GM18861 (cell line): ENCODE data around the gene TMEM39B.
"Not testable (repeated sequence)": the region's sequence is repeated elsewhere in the genome, so short reads cannot be mapped to it uniquely, and the experiment has no call there.

Experiments used
- ATAC-seq: cut with Tn5 transposase; IDR thresholded peaks from one replicate; pipeline ENCODE4 v1.9.1; 2021; ENCODE audit not compliant: unreplicated experiment

TMEM39B gene

GRCh38 chr1:32068957-32069588, 3.7 kb upstream of the TMEM39B start:
- ATAC-seq = no peak

GRCh38 chr1:32071758-32072621, 749 bp upstream of the TMEM39B start:
- ATAC-seq = no peak

GRCh38 chr1:32073299-32074229, 825 bp downstream of the TMEM39B start:
- ATAC-seq = no peak

GRCh38 chr1:32074841-32075240, 2.1 kb downstream of the TMEM39B start:
- ATAC-seq = no peak

- no peak for ATAC-seq
These were observed 4.7 kb downstream of the TMEM39B start for GRCh38 chr1:32077451-32077850.

GRCh38 chr1:32082022-32082421, 9.3 kb downstream of the TMEM39B start:
- ATAC-seq = no peak

- not testable (repeated sequence) for ATAC-seq
These were observed 13.6 kb downstream of the TMEM39B start for GRCh38 chr1:32086381-32086780.

GRCh38 chr1:32091176-32091575, 18.4 kb downstream of the TMEM39B start:
- no peak for ATAC-seq

- no peak for ATAC-seq
These were observed 18.9 kb downstream of the TMEM39B start for GRCh38 chr1:32091591-32091990.

- no peak for ATAC-seq
These were observed 22.2 kb downstream of the TMEM39B start for GRCh38 chr1:32094746-32095521.

GRCh38 chr1:32099426-32099825, 26.7 kb downstream of the TMEM39B start:
- ATAC-seq = no peak

GRCh38 chr1:32100359-32100758, 27.6 kb downstream of the TMEM39B start:
- no peak for ATAC-seq

- ATAC-seq = no peak
These were observed 28.3 kb downstream of the TMEM39B start for GRCh38 chr1:32100807-32101708.

GRCh38 chr1:32104127-32104526, 31.4 kb downstream of the TMEM39B start:
- ATAC-seq = no peak

GRCh38 chr1:32105338-32105737, 32.6 kb downstream of the TMEM39B start:
- no peak for ATAC-seq

GRCh38 chr1:32106663-32107275, 34.0 kb downstream of the TMEM39B start:
- no peak for ATAC-seq

- ATAC-seq = peak; percentile 68
These were observed 35.3 kb downstream of the TMEM39B start, which contains the start of gene KPNA6 for GRCh38 chr1:32107742-32108661. Gene KPNA6, plus strand, starts transcription at chr1:32108056. Its CDS starts 75 bp downstream, at chr1:32108131.
